Stimulated activated CD8-positive, alpha-beta memory T cell treated with anti-CD3 and anti-CD28 coated beads, Interleukin-15, amount 100 ng/mL, for 48 hours (primary cell): ENCODE measurements around the gene FGD3.
"Not testable (repeated sequence)": the region's sequence is repeated elsewhere in the genome, so short reads cannot be mapped to it uniquely, and the experiment has no call there.

ENCODE experiments used
- DNase-seq, 2 donors: peaks; one replicate each; pipeline ENCODE4 v3.0.0-alpha.2; 2020; ENCODE audit warnings: low read depth in 2 of 2

The FGD3 gene

DNA sequence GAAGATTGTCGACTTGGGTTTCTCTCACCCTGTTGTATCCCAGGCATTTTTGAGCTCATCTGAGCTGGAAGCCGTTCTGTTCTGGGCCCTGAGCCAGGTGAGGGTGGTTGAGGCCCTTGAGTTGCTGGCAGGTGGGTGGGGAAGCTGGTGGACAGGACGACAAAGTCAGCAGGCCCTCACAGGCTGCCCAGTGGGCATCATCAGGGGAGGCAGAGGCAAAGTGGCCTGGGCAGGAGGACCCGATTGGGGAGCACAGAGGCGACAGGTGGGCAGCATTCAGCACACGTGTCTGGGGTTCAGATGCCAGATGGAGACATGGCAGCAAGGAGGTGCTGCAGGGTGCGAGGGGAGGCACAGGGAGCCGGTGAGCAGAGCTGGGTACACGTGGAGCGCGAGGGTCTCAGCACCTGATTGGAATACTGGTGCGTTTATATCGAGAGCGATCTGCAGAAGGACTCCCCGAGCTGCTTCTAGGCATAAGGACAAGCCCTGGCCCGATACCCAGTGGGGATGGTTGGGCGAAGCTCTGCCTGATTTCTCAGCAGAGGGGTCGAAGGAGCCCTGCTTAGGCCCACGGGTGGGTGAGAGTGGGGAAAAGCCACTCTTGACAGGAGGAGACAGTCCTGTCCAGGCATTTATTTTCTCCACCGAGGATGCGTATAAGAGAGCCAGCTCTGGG is 62.2 kb downstream of the FGD3 start:
- no peak for DNase-seq

DNA sequence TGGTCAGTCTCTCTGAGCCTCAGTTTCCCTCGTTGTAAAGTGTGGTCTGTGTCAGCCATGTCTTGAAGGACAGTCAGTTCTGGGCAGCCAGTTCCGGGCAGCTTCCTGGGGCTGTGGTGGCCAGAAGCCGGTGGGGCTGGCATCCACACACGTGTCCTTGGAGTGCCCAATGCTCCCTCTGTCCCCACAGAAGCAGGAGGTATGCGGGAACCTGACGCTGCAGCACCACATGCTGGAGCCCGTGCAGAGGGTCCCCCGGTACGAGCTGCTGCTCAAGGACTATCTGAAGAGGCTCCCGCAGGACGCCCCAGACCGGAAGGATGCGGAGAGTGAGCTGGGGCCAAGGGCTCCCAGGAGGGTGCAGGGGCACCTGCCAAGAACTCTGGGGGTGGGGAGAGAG is 62.7 kb downstream of the FGD3 start:
- no peak for DNase-seq

DNA sequence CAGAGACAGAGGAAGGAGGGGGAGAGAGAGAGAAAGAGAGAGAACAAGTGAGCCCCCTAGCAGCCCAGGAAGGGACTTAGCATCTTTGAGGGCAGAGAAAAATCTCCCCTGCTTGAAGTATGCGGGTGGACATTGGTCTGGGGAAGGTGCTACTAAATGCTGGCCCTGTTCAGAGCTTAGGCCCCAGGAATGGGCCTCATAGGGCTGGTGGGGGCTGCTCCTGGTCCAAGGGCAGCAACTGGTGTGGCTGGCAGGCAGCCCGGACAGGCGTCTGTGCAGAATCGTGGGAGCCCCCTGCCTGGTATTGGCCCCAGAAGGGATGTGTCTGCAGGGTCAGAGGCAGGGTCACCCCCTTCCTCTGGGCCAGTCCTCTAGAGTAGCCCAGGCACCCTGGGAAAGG is 63.4 kb downstream of the FGD3 start:
- no peak for DNase-seq

DNA sequence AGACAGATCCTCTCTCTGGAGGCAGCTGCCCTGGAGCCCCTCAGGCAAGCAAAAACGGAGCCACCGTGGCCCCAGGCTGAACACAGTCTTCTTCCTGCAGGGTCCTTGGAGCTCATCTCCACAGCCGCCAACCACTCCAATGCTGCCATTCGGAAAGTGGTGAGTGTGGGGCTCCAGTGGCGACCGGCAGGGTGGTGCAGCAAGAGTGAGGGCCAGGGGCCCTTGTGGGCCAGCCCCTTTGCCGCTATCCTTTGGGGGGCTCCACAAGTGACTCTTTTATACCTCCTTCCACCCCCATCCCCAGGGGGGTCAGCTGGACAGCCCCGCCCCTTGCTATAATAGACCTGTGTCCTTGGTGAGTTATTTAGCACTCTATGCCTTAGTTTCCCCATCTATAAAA is 63.8 kb downstream of the FGD3 start:
- no peak for DNase-seq

DNA sequence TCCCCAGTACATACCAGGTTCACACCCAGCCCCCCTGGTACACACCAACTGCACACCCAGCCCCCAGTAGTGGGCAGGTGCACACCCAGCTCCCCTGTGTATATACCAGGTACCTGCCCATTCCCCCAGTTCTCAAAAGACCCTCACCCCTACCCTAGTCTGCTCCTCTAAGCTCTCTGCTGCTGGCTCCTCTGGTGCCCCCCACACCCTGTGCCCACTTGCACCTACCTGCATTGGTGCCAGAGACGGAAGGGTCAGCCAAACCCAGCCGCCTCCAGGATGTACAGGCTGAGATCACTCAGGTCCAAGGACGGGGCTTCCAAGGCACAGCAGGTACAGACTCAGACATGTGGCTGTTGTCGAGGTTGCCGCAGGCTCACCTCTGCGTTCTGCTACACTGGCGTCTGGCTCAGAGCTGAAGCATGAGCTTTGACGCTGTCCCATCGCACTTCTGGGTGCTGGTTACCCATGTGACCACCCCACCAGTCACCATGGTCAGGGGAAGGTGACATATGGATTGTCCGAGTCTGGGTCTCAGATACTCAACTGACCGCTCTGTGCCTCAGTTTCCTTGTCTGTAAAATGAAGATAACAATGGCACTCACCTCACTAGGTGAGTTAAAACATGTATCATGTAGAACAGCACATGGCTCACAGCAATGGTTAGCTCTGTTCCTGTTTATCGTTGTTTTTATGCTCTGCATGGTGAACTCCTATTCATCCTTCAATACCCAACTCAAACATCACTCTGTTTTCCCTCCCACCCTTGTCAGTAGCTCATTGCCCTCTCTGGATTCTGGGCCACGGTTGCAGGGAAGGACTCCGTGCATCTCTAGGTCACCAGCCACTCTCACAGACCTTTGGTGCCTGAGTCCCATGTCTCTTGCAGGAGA is 65.9 kb downstream of the FGD3 start:
- DNase-seq: no peak

DNA sequence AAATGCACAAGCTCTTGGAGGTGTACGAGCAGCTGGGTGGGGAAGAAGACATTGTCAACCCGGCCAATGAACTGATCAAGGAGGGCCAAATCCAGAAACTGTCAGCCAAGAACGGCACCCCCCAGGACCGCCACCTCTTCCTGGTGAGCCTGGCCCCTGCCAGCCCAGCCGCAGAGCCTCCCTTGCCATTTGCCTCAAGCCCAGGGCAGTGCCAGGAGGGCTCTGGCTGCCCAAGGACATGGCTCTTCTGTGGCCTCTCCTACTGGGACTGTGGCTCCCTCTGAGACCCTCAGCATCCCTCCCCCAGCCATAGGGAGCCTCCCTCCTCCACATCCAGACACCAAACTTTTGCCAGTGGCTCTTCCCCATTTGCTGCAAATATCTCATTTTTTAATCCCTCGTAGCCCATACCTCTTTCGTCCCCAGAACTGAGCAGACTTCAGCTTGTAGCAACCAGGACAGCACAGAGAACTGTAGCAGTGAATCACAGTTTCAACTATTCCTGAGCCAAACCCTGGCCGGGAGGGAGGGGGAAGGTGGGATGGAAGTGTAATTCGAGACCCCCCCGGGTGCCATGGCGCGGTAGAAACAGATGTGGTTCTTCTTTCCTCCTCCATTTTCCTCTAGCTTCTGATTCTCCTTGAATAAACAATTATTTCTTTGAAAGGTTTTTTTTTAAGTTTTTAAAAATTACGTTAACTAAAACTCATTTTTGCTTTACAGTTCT is 66.7 kb downstream of the FGD3 start:
- no peak for DNase-seq

DNA sequence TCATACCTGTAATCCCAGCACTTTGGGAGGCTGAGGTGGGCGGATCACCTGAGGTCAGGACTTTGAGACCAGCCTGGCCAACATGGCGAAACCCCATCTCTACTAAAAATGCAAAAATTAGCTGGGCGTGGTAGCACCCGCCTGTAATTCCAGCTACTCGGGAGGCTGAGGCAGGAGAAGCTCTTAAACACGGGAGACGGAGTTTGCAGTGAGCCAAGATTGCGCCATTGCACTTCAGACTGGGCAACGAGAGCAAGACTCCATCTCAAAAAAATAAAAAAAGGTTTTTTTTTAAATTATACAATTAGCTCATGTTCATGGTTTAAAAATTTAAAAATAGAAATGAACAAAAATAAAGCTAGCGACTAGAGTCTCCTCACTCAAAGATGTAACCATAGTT is 67.9 kb downstream of the FGD3 start:
- DNase-seq: not testable (repeated sequence)

DNA sequence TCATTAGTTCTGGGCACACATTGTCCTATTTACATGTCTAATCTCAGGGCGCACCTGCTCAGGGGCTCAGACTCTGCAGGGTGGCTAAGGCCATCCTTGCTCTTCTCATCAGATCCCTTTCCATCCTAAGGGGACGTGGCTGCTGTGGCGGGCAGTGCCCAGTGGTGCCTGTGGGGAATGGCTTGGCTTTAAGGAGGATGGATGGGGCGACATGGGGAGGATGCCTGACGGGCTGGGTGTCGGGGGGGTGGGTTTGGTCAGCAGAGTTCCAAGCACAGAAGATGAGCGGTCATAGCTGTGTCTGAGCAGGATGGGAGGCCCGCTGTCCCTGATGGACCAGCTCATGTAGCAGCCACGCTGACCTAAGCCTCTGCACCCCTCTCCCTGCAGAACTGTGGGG is 70.3 kb downstream of the FGD3 start:
- DNase-seq: no peak

DNA sequence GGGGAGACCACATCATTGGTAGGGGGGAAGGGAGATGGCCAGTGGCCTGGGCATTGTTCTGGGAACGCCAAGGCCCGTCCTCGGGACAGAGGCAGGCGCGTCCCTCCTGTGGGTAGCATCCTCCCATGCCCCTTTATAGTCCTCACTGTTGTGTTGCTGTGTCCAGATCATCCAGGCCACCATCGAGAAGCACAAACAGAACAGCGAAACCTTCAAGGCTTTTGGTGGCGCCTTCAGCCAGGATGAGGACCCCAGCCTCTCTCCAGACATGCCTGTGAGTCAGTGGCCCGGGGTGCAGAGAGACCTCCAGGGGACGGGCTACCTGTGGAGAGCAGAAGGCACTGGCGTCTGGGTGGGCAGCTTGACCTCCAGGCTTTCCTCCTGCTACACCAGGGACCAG is 72.8 kb downstream of the FGD3 start:
- no peak for DNase-seq

DNA sequence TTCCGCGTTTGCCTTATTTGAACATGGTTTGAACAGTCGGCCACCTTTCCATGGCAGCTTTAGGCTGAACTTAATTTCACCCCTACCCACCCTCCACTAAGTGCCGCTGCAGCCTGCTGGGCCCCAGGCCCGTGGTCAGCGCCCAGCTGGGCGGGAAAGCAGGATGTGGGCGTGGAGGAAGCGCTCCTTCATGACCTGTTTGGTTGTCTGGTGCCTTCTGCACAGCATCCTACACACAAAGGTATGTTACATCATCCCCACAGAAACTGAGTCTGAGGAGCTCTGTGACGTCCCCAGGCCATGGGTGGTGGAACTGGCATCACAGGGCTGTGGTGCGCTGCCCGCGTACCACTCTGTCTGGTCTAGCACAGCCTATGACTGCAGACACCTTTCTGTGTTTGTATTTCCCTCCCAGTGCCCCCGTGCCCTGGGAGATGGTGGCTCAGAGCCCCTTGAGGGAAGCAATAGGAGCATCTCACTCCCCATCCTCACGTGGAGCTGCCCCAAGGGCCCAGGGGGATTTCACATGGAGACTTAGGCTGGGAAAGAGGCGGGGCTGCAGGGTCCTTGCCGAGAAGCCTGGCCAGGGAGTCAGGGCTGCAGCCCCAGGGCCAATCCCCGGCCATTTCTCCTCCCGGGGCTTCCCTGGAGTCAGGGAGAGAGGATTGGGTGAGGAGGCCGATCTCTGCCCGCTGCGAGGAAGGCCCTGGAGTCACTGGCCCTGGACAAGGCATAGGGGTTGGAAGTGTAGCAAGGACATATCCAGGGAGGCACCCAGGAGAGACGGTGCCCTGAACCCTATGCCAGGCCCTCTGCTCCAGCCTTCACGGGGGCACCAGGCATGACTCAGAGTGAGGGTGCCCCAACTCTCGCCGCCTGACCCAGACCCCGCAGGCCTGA is 73.7 kb downstream of the FGD3 start:
- peak in 1 of 2 donors; percentile 4 for DNase-seq

DNA sequence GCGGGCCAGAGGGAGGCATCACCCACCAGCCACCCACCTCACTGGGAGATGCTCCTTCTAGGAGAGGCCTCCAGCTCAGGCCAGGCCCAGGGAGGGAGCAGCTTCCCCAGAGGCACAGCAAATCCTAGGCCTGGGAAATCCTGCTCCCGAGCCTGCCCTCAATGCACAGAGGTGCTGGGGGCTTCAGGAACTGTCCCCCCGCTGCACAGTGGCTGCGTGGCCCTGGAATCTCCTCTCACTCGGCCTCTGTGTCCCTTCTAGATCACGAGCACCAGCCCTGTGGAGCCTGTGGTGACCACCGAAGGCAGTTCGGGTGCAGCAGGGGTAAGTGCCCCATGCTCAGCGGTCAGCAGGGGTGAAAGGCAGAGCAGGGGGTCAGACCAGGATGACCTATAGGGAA is 74.7 kb downstream of the FGD3 start:
- no peak for DNase-seq

DNA sequence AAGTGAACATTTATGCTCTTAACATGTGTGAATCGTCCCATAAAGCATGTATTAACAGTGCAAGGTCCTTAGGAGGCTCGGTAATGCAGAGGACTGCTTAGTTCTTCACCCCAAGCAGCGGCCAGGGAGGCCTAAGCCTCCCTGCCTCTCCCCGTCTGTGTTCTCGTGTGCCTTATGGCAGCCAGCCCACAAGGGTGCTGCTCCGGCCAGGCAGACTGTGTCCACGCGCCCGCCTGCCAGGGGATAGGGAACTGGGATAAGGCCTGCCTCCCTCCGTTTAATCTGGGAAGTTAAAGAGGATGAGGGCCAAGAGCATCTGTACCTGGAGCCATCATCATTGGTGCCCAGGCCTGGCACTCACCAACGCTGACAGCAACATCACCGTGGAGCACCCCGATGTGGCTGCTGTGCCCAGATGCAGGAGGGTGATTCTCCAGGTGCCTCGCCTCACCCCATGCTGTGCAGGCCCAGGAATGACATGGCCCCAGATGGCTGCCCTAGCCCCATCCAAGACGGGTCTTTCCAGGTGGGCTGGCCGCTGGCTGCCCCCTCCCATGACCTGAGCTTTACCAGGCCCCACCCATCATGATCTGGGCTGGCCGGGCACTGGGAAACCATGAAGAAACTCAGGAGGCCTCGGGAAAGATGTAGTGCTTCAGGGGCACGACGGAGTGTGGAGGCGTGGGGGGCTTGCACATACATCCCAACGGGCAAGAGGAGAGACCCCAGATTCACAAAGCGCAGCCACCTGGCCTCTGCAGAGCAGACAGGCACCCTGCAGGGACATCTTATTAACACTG is 75.6 kb downstream of the FGD3 start:
- DNase-seq: no peak

DNA sequence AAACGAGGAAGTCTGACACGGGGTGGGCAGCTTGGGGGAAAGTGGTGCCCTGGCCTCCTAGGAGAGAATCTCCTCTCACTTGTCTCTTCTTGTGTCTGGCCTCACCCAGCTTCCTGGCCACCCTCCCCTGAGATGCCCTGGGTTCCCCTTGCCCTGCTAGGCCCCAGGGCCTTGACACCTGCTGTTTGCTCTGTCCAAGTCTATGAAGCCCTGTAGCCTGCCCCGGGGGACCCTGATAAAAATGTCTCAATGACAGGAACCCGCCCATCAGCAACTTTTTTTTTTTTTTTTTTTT is 76.1 kb downstream of the FGD3 start:
- DNase-seq: no peak

DNA sequence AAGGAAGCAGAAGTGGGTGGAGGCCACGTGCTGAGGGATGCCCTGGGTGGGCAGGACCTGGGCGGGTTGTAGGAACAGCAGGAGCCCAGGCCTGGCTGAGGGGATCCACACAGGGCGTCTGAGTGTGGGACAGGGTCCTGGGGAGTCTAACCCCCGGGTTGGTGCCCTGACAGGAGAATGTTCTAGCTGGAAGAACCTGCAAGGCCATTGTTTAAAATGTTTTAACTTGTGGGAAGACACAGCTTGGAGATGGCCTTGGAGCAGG is 77.3 kb downstream of the FGD3 start:
- no peak for DNase-seq

DNA sequence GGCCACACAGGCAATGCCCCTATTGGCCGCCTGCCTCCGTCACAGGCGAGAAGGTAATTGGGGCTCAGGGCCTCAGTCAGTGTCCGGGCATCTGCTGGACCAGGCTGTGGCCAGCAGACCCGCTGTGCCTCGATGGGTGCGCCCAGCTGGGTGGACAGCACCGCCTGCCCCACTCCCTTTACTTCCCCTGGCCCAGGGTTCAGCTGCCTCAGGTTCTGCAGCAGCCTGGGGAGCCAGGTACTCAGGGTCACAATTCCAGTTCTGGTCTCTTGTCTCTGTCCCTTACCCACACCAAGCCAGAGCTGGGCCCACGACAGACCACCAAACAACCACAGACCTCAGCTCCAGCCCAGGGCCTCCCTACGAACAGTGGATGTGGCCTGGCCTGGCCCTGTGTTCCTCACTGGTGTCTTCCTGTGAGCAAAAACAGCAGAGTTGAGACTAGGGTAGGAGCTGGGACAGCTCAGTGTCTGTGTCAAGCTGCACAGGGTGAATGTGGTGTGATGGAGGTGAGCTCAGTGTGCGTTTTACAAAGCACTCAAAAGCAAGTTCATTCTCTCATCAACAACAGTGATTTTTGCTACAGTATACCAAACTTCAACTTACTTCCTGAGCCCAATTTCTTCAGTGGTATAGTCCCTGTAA is 77.8 kb downstream of the FGD3 start:
- DNase-seq: no peak

DNA sequence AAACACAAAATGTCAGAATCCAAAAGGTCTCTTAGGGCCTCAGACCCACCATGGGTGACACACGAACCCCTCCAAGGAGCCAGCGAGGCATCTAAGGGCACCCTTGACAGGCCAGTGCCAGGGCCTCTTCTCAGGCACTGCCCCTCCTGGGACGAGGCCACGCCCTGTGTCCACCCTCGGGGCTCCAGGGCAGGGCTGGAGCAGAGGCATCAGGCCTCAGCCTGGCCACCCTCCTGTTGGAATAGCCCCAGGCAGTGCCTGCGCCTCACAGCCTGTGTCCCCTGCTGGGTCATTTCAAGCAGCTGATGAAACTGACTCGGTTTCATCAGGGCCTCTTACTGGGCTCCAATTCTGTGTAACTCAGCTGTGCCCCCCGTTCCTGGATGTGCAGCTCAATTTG is 78.4 kb downstream of the FGD3 start:
- no peak for DNase-seq

DNA sequence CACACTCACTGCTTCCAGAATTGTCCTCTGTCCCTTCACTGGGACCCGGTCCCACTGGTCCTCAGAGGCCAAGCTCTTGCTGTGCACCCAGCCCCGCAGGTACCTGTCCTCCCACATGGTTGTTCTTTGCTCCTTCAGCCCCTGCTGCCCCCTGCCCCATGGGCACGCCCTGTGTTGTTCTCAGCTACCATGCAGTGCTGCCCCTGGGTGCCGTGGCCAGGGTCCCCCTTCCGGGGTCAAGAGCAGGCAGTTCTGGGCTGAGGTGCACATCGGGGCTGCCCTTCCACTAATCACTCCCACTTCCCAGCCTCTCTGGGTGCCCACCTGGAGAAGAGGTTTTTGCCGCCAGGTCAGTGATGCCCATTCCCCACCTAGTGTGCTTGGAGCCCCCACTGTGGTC is 79.3 kb downstream of the FGD3 start:
- no peak for DNase-seq

DNA sequence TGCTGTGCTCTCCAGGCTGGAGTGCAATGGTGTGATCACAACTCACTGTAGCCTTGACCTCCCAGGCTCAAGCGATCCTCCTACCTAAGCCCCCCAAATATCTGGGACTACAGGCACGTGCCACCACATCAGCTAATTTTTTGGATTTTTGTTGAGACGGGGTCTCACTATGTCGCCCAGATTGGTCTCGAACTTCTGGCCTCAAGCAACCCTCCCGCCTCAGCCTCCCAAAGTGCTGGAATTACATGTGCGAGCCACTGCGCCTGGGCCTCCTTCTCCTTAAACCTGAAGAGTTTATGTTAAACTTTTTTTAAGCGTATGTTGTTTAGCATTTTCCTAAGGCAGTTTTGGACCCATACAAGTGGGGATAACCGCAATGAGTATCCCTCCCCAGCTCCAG is 80.4 kb downstream of the FGD3 start:
- no peak for DNase-seq

DNA sequence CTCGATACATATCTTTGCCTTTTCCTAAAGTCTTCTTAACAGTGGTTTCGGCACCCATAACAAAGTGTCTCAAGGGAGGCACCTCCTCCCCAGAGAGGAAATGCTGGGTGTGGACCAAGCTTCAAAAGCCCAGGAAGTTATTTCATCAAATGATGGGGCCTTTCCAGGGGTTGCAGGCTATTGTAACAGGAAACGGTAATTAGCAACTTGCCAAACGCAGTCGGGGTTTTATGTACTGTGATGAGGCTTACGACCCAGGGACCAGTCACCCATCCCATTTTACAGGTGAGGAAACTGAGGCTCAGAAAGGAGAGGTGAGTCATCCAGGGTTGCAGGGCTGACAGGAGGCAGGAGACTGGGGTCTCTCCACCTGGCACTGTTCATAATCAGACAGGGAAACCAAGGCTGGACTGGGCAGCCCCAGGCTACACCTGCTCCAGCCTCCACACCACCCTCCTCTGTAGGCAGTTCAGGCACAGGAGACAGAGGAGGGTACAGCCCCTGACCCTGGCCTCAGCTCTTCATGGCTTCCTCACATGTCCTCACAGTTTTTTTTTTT is 81.2 kb downstream of the FGD3 start:
- peak; percentile 17 to 19 for DNase-seq
